NCI-H2227 (cell line): Measurements from ENCODE around the gene PTN.

ENCODE experiments used
- DNase-seq: peaks from one replicate; lab custom pipeline; 2025; ENCODE audit not compliant: unreplicated experiment; lab: John Stamatoyannopoulos, UW

PTN gene

DNA sequence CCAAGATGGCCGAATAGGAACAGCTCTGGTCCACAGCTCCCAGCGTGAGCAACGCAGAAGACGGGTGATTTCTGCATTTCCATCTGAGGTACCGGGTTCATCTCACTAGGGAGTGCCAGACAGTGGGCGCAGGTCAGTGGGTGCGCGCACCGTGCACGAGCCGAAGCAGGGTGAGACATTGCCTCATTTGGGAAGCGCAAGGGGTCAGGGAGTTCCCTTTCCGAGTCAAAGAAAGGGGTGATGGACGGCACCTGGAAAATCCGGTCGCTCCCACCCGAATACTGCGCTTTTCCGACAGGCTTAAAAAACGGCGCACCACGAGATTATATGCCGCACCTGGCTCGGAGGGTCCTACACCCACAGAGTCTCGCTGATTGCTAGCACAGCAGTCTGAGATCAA, 161.9 kb downstream of the PTN start:
- DNase-seq = peak; percentile 46
